Measurements from ENCODE around the gene SSPN.

Gene SSPN

DNA sequence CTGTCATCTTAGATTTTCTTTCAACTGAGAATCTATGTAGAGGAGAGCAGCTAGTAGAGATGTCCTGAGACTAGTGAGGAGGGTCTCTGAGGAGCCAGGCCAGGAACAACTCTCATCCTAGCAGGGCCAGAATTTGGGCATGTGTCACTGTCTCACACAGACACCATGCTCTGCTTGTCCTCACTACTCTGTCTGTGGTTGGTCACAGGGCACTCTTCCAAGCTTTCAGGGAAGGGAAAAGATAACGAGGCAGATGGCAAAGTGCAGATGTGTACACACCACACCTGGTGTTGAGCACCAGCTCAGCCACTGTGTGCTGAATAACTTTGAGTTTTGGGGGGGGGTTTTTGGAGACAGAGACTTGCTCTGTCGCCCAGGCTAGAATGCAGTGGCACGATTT, 2.5 kb downstream of the SSPN start:
- no peak overlapping the region for H3K27ac ChIP-seq
- TF ChIP-seq ZFX (IDR thresholded peaks at IDR 0.05; ENCODE audit: borderline replicate concordance) = no peak
- TF ChIP-seq, protein P1, sequence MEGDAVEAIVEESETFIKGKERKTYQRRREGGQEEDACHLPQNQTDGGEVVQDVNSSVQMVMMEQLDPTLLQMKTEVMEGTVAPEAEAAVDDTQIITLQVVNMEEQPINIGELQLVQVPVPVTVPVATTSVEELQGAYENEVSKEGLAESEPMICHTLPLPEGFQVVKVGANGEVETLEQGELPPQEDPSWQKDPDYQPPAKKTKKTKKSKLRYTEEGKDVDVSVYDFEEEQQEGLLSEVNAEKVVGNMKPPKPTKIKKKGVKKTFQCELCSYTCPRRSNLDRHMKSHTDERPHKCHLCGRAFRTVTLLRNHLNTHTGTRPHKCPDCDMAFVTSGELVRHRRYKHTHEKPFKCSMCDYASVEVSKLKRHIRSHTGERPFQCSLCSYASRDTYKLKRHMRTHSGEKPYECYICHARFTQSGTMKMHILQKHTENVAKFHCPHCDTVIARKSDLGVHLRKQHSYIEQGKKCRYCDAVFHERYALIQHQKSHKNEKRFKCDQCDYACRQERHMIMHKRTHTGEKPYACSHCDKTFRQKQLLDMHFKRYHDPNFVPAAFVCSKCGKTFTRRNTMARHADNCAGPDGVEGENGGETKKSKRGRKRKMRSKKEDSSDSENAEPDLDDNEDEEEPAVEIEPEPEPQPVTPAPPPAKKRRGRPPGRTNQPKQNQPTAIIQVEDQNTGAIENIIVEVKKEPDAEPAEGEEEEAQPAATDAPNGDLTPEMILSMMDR (IDR thresholded peaks at IDR 0.05) = no peak

DNA sequence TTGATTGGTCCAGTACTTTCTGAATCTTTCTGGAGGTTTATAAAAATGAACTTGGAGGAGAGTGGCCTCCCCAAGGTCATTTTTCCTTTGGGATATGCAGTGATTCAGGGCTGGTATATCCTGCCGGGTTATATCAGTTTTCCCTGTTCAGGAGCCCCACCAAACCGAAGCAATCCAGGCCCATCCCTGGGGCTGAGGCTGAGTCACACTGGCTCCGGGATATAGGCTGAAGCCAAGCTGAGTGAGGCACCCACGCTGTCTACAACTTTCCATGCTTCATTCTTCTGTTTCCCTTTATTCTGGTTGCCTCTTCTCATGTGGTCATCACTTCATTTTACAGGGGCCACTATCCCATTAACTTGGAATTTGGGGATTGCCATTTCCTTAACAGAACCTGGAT, 3.4 kb downstream of the SSPN start:
- TF ChIP-seq ZFX (IDR thresholded peaks at IDR 0.05; ENCODE audit: borderline replicate concordance) = no peak
- TF ChIP-seq, protein P1 (IDR thresholded peaks at IDR 0.05) = no peak
- H3K27ac ChIP-seq = no peak overlapping the region

DNA sequence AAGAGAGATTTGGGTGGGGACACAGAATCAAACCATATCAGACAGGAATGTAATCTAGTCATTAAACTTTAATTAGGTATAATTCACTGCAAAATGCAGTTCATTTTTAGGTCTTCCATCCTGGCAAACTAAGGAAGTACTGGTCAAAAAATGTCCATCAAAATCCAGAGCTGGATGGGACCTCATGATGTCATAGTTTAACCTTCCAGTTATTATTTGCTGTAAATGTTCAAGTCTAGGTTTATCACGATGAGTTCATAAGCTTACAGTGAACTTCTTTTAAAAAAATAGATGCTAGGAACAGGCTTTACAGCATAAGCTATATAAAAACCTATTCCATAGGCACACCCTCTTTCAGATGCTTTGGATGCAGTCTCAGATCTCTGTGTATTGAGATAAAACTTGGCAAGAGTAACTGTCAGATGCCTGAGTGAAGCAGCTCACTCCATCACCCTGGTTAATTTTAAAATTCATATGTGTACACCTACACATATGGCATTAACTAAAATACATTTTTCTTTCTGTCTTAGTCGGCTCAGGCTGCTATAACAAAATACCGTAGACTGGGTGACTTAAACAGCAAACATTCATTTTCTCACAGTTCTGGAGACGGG, 7.9 kb downstream of the SSPN start:
- no peak for TF ChIP-seq ZFX (IDR thresholded peaks at IDR 0.05; ENCODE audit: borderline replicate concordance)
- TF ChIP-seq, protein P1 (IDR thresholded peaks at IDR 0.05) = no peak
- no peak overlapping the region for H3K27ac ChIP-seq

DNA sequence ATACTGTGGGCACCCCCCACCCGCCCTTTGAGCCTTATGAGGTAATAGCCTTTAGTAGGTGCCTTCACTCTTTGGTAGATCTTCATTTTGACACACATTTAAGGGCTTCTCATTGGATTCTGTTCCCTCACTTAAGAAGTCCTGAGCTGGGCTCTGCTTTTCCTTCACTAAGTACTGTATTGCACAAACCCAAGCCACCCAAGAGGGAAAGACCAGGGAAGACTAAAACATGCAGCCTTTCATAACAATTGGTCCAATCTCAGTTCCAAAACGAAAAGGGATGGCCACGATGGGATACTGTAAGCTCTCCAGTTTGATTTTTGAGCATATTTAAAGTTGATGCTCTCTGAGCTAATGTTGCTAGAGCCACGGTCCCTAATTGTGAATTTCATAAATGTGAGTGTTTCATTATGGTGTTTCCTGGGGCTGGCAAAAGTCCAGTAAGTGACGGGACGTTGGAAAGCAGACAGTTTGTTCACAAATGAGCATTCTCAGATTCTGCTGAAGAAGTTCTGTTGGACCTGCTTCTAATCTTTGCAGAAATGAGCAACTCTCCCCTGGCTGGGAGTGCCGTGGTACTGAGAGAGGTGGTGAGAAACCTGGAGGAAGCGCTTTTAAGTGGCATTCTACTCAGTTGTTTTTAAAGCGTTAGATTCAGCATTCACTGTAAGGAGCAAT, 9.4 kb downstream of the SSPN start:
- no peak overlapping the region for H3K27ac ChIP-seq
- no peak for TF ChIP-seq ZFX (IDR thresholded peaks at IDR 0.05; ENCODE audit: borderline replicate concordance)
- TF ChIP-seq, protein P1 (IDR thresholded peaks at IDR 0.05) = no peak

DNA sequence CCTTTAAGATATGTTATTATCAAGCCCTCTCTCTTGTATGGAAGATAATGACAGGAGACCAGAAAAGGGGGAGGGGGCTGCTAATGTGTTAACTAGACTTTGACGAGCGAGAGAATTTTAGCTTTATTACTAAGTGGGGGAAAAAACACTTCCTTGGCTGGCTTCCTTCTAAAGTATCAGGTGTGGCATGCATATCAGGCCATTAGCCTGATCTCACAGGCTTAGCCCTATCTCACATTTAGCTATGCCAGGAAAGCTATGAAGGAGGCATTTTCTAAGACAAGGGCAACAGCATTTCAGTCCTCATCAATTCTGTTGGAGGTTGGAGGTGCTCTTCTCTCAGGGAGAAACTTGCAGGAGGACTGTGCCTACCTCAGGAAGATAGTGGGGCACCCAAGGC, 9.9 kb downstream of the SSPN start:
- H3K27ac ChIP-seq = no peak overlapping the region
- no peak for TF ChIP-seq ZFX (IDR thresholded peaks at IDR 0.05; ENCODE audit: borderline replicate concordance)
- TF ChIP-seq, protein P1 (IDR thresholded peaks at IDR 0.05) = no peak

DNA sequence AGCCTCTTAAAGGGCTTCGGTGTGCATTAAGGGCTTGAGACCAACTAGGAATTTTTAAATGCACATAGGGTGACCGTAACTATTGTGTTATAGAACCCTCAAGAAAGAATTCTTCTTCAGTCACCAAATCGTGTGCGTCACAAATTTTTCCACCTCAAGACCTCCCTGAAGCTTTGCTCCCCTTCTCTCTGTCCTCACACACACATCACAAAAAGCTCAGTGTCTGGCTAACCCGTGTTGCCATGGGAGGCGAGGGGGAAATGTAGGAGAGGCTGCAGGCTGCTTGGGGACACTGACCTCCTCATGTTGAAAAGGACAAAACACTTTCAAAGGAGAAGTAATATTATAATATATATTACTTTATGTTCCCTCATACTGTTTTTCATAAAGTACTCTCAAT, 10.6 kb downstream of the SSPN start:
- H3K27ac ChIP-seq = no peak overlapping the region
- TF ChIP-seq, protein P1 (IDR thresholded peaks at IDR 0.05) = no peak
- TF ChIP-seq ZFX (IDR thresholded peaks at IDR 0.05; ENCODE audit: borderline replicate concordance) = no peak

DNA sequence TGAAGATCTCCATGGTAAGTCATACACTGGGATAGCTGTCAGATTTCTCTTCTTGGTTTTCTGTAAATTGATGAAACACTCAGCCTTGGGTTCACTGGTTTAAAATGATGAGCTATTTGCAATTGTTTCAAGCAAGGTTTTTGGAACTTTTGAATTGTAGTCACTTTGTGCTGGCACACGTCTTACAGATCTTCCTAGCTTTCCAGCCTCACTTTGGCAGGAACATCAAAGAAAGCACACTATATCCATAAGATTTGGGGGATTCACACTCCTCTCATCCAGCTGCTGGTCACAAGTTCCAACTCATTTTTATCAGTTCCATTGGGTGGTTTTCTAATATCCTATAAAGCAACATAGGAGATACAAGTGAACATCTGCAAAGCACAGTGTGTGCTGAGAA, 16.0 kb downstream of the SSPN start:
- H3K27ac ChIP-seq = no peak overlapping the region
- TF ChIP-seq ZFX (IDR thresholded peaks at IDR 0.05; ENCODE audit: borderline replicate concordance) = no peak
- TF ChIP-seq, protein P1 (IDR thresholded peaks at IDR 0.05) = no peak

Data from 22Rv1 (cell line).